Hepatocyte (in vitro differentiated cells): ENCODE results near the gene RORB. TPM values are rescaled to one million over a fixed set of nuclear protein-coding genes. Genes with fewer than 3 reads are reported as not detected.
A peak's percentile ranks its signal among the peaks of the same experiment; 100 is the strongest.

ENCODE experiments used
- DNase-seq: peaks from one replicate; pipeline ENCODE4 v3.0.0-alpha.2; 2016; ENCODE audit warnings: low spot score
- H2AFZ ChIP-seq: fragments of 200-600 bp; sonication (generic); 2 replicates; pipeline ENCODE4 v1.6.0; 2016; ENCODE audit warnings: antibody characterized with exemption, mild to moderate bottlenecking
- H3K27ac ChIP-seq: fragments of 200-600 bp; sonication (generic); 2 replicates; pipeline ENCODE4 v1.5.1; 2016; ENCODE audit warnings: mild to moderate bottlenecking
- H3K27me3 ChIP-seq: fragments of 200-600 bp; sonication (generic); 2 replicates; pipeline ENCODE4 v1.6.1; 2016
- H3K36me3 ChIP-seq: fragments of 200-600 bp; sonication (generic); replicated peaks from 2 replicates; pipeline ENCODE4 v1.5.1; 2016; ENCODE audit warnings: low read depth; ENCODE audit not compliant: insufficient read depth
- H3K4me1 ChIP-seq: fragments of 200-600 bp; sonication (generic); 2 replicates; pipeline ENCODE4 v1.5.1; 2016; ENCODE audit warnings: mild to moderate bottlenecking, moderate library complexity; ENCODE audit not compliant: insufficient read depth
- H3K4me2 ChIP-seq: fragments of 200-600 bp; sonication (generic); 2 replicates; pipeline ENCODE4 v1.6.0; 2016
- H3K4me3 ChIP-seq: fragments of 200-600 bp; sonication (generic); 2 replicates; pipeline ENCODE4 v1.5.1; 2016; ENCODE audit warnings: mild to moderate bottlenecking
- H3K79me2 ChIP-seq: fragments of 200-600 bp; sonication (generic); 2 replicates; pipeline ENCODE4 v1.6.0; 2017; ENCODE audit warnings: mild to moderate bottlenecking
- H3K9me2 ChIP-seq: fragments of 200-600 bp; sonication (generic); replicated peaks from 2 replicates; pipeline ENCODE4 v1.6.0; 2017; ENCODE audit warnings: mild to moderate bottlenecking; ENCODE audit not compliant: insufficient read depth
- H3K9me3 ChIP-seq: fragments of 200-600 bp; sonication (generic); 2 replicates; pipeline ENCODE4 v1.5.1; 2016; ENCODE audit warnings: low read depth, mild to moderate bottlenecking
- H4K20me1 ChIP-seq: fragments of 200-600 bp; sonication (generic); 2 replicates; pipeline ENCODE4 v1.6.0; 2016; ENCODE audit warnings: mild to moderate bottlenecking; ENCODE audit not compliant: insufficient read depth, poor library complexity, severe bottlenecking
- CTCF ChIP-seq: fragments of 200-600 bp; sonication (generic); IDR thresholded peaks from 2 replicates; pipeline ENCODE4 v1.5.1; 2016; ENCODE audit warnings: antibody characterized with exemption, mild to moderate bottlenecking; ENCODE audit not compliant: poor library complexity
- EZH2 ChIP-seq: fragments of 200-600 bp; sonication (generic); IDR thresholded peaks from 2 replicates; pipeline ENCODE4 v1.6.1; 2016; ENCODE audit warnings: antibody characterized with exemption, mild to moderate bottlenecking, borderline replicate concordance
- EZH2phosphoT487 ChIP-seq: fragments of 200-600 bp; sonication (generic); IDR thresholded peaks from one replicate; pipeline ENCODE4 v1.6.1; 2018; ENCODE audit warnings: antibody characterized with exemption, mild to moderate bottlenecking, low read depth, moderate library complexity; ENCODE audit not compliant: unreplicated experiment, severe bottlenecking
- WGBS: methylation state at CpG from one replicate; pipeline ENCODE4 v1.1.6; 2016; ENCODE audit warnings: low lambda C conversion rate; ENCODE audit errors: missing lambda C conversion rate; 5-methylcytosine and 5-hydroxymethylcytosine counted together
- polyA plus RNA-seq: library from polyadenylated mRNA; unstranded; fragments of >200 nt; fragmentation: Nextera tagmentation; extraction: Ambion mirVana; gene quantifications from 2 replicates; pipeline ENCODE4 v1.2.1, GENCODE V29; 2016
- total RNA-seq: library from RNA; depleted of rRNA; stranded (reverse); fragments of >200 nt; gene quantifications from 2 replicates; pipeline ENCODE4 v1.2.3, GENCODE V29; 2014

The RORB gene
- total and polyA plus RNA-seq, 2 experiments from 2014 or later, result 1.4 TPM; not detected in 1

GRCh38 chr9:74562611-74563010 lies 65.5 kb downstream of the RORB start:
- Histone ChIP-seq H3K4me2 (no peak overlapping the region), H3K9me3 (no peaks in the 10 kb centered on the region), H3K27me3 (no peaks in the 10 kb centered on the region), H3K4me1 (no peaks in the 10 kb centered on the region), H3K36me3 (no peaks in the 10 kb centered on the region), H3K9me2 (no peaks in the 10 kb centered on the region), H4K20me1 (no peaks in the 10 kb centered on the region), H3K79me2 (no peaks in the 10 kb centered on the region), H3K27ac (no peak overlapping the region), H3K4me3 (no peak overlapping the region), H2AFZ (no peak overlapping the region)
- DNase-seq, result no peak
- TF ChIP-seq CTCF, result no peak

GRCh38 chr9:74570879-74571512 lies 73.9 kb downstream of the RORB start:
- DNase-seq, result peak; percentile 44
- 20% methylated on average over 4 of the region's 4 CpGs for WGBS
- no peaks in the 10 kb centered on the region for H3K4me1 ChIP-seq

GRCh38 chr9:74573640-74574191 lies 76.6 kb downstream of the RORB start:
- Histone ChIP-seq H3K4me2 (no peak overlapping the region), H3K36me3 (no peaks in the 10 kb centered on the region), H4K20me1 (no peaks in the 10 kb centered on the region), H3K27ac (no peak overlapping the region), H2AFZ (no peak overlapping the region), H3K79me2 (no peaks in the 10 kb centered on the region), H3K27me3 (no peaks in the 10 kb centered on the region), H3K4me1 (no peaks in the 10 kb centered on the region), H3K9me2 (no peaks in the 10 kb centered on the region), H3K9me3 (no peaks in the 10 kb centered on the region), H3K4me3 (no peak overlapping the region)
- WGBS, result 67% methylated on average over 8 of the region's 8 CpGs
- TF ChIP-seq CTCF, result no peak
- no peak for TF ChIP-seq EZH2
- TF ChIP-seq EZH2phosphoT487, result no peak
- DNase-seq, result no peak

More at GRCh38 chr9:74570879-74571512, 73.9 kb downstream of the RORB start:
- H3K27ac ChIP-seq, result no peak overlapping the region
- no peak overlapping the region for H2AFZ ChIP-seq
- no peaks in the 10 kb centered on the region for H4K20me1 ChIP-seq
- H3K4me3 ChIP-seq, result no peak overlapping the region
- no peak overlapping the region for H3K4me2 ChIP-seq
- H3K79me2 ChIP-seq, result no peaks in the 10 kb centered on the region
- no peaks in the 10 kb centered on the region for H3K9me3 ChIP-seq
- H3K36me3 ChIP-seq, result no peaks in the 10 kb centered on the region
- TF ChIP-seq CTCF (peak; percentile 87), EZH2 (no peak)
- H3K27me3 ChIP-seq, result no peaks in the 10 kb centered on the region
- H3K9me2 ChIP-seq, result no peaks in the 10 kb centered on the region

- H3K4me1 ChIP-seq, result no peaks in the 10 kb centered on the region
- no peak overlapping the region for H3K4me2 ChIP-seq
- 75% methylated on average over 1 of the region's 1 CpG for WGBS
- H3K9me2 ChIP-seq, result no peaks in the 10 kb centered on the region
- DNase-seq, result no peak
- H3K79me2 ChIP-seq, result no peaks in the 10 kb centered on the region
- no peak overlapping the region for H3K4me3 ChIP-seq
- TF ChIP-seq EZH2 (no peak), CTCF (no peak), EZH2phosphoT487 (no peak)
- H3K27ac ChIP-seq, result no peak overlapping the region
- H3K27me3 ChIP-seq, result no peaks in the 10 kb centered on the region
- no peak overlapping the region for H2AFZ ChIP-seq
- H4K20me1 ChIP-seq, result no peaks in the 10 kb centered on the region
- no peaks in the 10 kb centered on the region for H3K36me3 ChIP-seq
- H3K9me3 ChIP-seq, result no peaks in the 10 kb centered on the region
These were observed 79.0 kb downstream of the RORB start for GRCh38 chr9:74576176-74576575.
